Spleen (tissue), 11 donors: Measurements from ENCODE around the gene TMEM196. TPM values are rescaled to one million over a fixed set of nuclear protein-coding genes. Genes with fewer than 3 reads are reported as not detected.

Source experiments
- DNase-seq: peaks from one replicate; pipeline ENCODE4 v3.0.0-alpha.2; 2020
- H3K27ac ChIP-seq, 8 donors: fragments of 200-600 bp; sonication (generic) in 7 of 8; 1 replicate in 4 of 8; 2 replicates in 4 of 8; pipeline versions ENCODE4 v1.5.0 to v1.8.0; 2016 to 2021; ENCODE audit warnings: inconsistent platforms in 4 of 8, mild to moderate bottlenecking in 4 of 8, moderate library complexity in 1 of 8
- H3K27me3 ChIP-seq, 7 donors: fragments of 200-600 bp; sonication (generic) in 6 of 7; replicated peaks in 1 of 7; 1 replicate in 4 of 7; 2 replicates in 3 of 7; pipeline versions ENCODE4 v1.5.0 to v1.8.0; 2016 to 2021; ENCODE audit warnings: inconsistent platforms in 3 of 7, mild to moderate bottlenecking in 1 of 7
- H3K36me3 ChIP-seq, 6 donors: fragments of 200-600 bp; sonication (generic) in 5 of 6; 1 replicate in 4 of 6; 2 replicates in 2 of 6; pipeline versions ENCODE4 v1.5.0 to v1.8.0; 2016 to 2021; ENCODE audit warnings: inconsistent platforms in 2 of 6
- H3K4me1 ChIP-seq, 6 donors: fragments of 200-600 bp; sonication (generic) in 5 of 6; 1 replicate in 3 of 6; 2 replicates in 3 of 6; pipeline versions ENCODE4 v1.5.0 to v1.8.0; 2016 to 2021; ENCODE audit warnings: inconsistent platforms in 3 of 6
- H3K4me3 ChIP-seq, 8 donors: fragments of 200-600 bp; sonication (generic) in 7 of 8; 1 replicate in 4 of 8; 2 replicates in 4 of 8; pipeline versions ENCODE4 v1.5.0 to v1.8.0; 2016 to 2021; ENCODE audit warnings: inconsistent platforms in 4 of 8, mild to moderate bottlenecking in 4 of 8, moderate library complexity in 2 of 8
- H3K9me3 ChIP-seq, 8 donors: fragments of 200-600 bp; sonication (generic) in 7 of 8; 1 replicate in 4 of 8; 2 replicates in 4 of 8; pipeline versions ENCODE4 v1.5.0 to v1.8.0; 2016 to 2021; ENCODE audit warnings: inconsistent platforms in 4 of 8
- POLR2A ChIP-seq, 3 donors: fragments of 450-650 bp; IDR thresholded peaks; one replicate each; pipeline ENCODE4 v1.5.1; 2017; ENCODE audit warnings: antibody characterized with exemption in 3 of 3, mild to moderate bottlenecking in 1 of 3
- POLR2AphosphoS5 ChIP-seq, 3 donors: sonication (generic); formaldehyde crosslinking; IDR thresholded peaks; one replicate each; pipeline ENCODE4 v1.5.1; 2017; ENCODE audit warnings: antibody characterized with exemption in 3 of 3
- WGBS, 5 donors: extraction: QIAGEN DNeasy Blood & Tissue Kit in 3 of 5; methylation state at CpG; one replicate each; pipeline versions ENCODE4 v1.1.5 to v1.1.7; 2013 to 2018; 5-methylcytosine and 5-hydroxymethylcytosine counted together
- intact Hi-C: fragments of 100-400 bp; cut with DNase I; formaldehyde crosslinking; loops from one replicate; pipeline ENCODE4 v1.15.0; 2023; ENCODE audit warnings: low total_unique reads
- polyA plus RNA-seq, 3 donors: library from polyadenylated mRNA; stranded (reverse); fragments of 200-250 nt; gene quantifications; one replicate each; pipeline ENCODE4 v1.2.1, GENCODE V29; 2013
- total RNA-seq, 7 donors: library from RNA; depleted of rRNA in 3 of 7; stranded (reverse); fragments of >200 nt in 3 of 7; fragmentation: NEBNext Ultra II Directional in 4 of 7; extraction: Animal tissue kit (Norgen Biotek cat#: 25700) in 4 of 7; gene quantifications; one replicate each; pipeline versions ENCODE4 v1.1.0 to v1.2.1, GENCODE V29; 2016 to 2021
- TF ChIP-seq, protein P1 (sequence below), 11 experiments: fragments of 200-600 bp in 7 of 11; fragments of 450-650 bp in 4 of 11; sonication (generic) in 4 of 11; IDR thresholded peaks in 8 of 11; conservative IDR thresholded peaks in 3 of 11; 1 replicate in 7 of 11; 2 replicates in 4 of 11; pipeline versions ENCODE4 v1.4.0 to v1.8.0; 2016 to 2021; ENCODE audit warnings: antibody characterized with exemption in 11 of 11, inconsistent platforms in 4 of 11, mild to moderate bottlenecking in 1 of 11
- donor health status: healthy with polysubstance abuse.
- donor health status: DM: no; HTN: no; CAD: no; lungs with moderate emphysema.
- donor health status: DM: no; HTN: no; CAD: no.
- donor health status: Bipolar disorder and iron deficiency.
- donor health status: healthy.
- donor health status: DM: no; HTN: no; CAD: no.
- donor health status: DM: yes; HTN: yes; CAD: no.

Gene TMEM196
- total and polyA plus RNA-seq, 10 donors, result 0.08 TPM; not detected in 9

DNA sequence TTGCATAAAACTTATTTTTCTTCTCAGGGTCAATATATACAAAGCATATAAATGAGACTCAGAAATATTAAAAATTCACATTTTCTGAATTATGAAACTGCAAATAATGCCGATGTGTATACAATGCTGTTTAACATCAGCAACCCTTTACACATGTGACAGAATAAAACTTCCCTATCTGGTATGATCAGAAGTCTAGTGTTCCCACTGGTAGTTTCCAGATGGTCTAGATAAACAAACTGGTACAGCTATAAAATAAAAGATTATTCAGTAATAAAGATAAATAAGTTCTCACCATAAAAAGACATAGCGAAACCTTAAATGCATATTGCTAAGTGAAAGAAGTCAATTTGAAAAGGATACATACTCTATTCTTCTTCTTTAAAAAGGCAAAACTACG is 72.5 kb downstream of the TMEM196 start:
- no peak for DNase-seq
- Histone ChIP-seq H3K9me3 (no peaks in the 10 kb centered on the region), H3K4me3 (no peak overlapping the region), H3K27ac (no peak overlapping the region), H3K27me3 (no peaks in the 10 kb centered on the region), H3K36me3 (peaks cover 0 to 89% (median 29%) of the 10 kb centered on the region in 6 donors), H3K4me1 (peaks cover 0 to 10% (median under 1%) of the 10 kb centered on the region in 6 donors)
- no peak for TF ChIP-seq POLR2AphosphoS5 (IDR thresholded peaks at IDR 0.05)
- TF ChIP-seq, protein P1, sequence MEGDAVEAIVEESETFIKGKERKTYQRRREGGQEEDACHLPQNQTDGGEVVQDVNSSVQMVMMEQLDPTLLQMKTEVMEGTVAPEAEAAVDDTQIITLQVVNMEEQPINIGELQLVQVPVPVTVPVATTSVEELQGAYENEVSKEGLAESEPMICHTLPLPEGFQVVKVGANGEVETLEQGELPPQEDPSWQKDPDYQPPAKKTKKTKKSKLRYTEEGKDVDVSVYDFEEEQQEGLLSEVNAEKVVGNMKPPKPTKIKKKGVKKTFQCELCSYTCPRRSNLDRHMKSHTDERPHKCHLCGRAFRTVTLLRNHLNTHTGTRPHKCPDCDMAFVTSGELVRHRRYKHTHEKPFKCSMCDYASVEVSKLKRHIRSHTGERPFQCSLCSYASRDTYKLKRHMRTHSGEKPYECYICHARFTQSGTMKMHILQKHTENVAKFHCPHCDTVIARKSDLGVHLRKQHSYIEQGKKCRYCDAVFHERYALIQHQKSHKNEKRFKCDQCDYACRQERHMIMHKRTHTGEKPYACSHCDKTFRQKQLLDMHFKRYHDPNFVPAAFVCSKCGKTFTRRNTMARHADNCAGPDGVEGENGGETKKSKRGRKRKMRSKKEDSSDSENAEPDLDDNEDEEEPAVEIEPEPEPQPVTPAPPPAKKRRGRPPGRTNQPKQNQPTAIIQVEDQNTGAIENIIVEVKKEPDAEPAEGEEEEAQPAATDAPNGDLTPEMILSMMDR (IDR thresholded peaks at IDR 0.05 in 8 of 11, conservative IDR thresholded peaks at IDR 0.05 in 3 of 11), result no peak
- TF ChIP-seq POLR2A (IDR thresholded peaks at IDR 0.05), result no peak
- 93 to 96% (median 96%) methylated on average over 3 of the region's 3 CpGs for WGBS, 5 donors
- intact Hi-C loops, result no loop called here

DNA sequence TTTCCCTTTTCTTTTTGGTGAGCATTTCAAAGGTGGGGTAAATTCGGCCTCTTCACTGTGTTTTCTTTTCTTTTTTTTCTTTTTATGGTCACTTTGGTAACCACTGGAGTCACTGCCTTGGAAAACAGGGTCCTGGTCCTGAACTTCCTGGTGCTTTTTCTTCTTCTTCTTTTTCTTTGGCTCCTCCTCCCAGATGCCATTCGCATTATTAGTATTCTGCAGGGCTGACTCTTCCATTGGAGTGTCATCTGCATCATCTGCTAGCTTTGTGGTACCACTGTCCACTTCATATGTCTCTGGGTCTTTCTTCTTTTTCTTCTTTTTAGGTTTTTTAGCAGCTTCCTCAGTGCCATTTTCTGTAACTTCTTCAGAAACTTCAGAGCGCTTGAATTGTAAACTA is 75.1 kb downstream of the TMEM196 start:
- Histone ChIP-seq H3K4me3 (no peak overlapping the region), H3K27ac (no peak overlapping the region), H3K27me3 (no peaks in the 10 kb centered on the region), H3K9me3 (no peaks in the 10 kb centered on the region), H3K36me3 (peaks cover 0 to 78% (median 28%) of the 10 kb centered on the region in 6 donors), H3K4me1 (no peaks in the 10 kb centered on the region)
- intact Hi-C loops, result no loop called here
- TF ChIP-seq, protein P1 (IDR thresholded peaks at IDR 0.05 in 8 of 11, conservative IDR thresholded peaks at IDR 0.05 in 3 of 11), result no peak
- no peak for TF ChIP-seq POLR2AphosphoS5 (IDR thresholded peaks at IDR 0.05)
- no peak for TF ChIP-seq POLR2A (IDR thresholded peaks at IDR 0.05)
- 87 to 98% (median 93%) methylated on average over 3 of the region's 3 CpGs for WGBS, 5 donors
- DNase-seq, result no peak

DNA sequence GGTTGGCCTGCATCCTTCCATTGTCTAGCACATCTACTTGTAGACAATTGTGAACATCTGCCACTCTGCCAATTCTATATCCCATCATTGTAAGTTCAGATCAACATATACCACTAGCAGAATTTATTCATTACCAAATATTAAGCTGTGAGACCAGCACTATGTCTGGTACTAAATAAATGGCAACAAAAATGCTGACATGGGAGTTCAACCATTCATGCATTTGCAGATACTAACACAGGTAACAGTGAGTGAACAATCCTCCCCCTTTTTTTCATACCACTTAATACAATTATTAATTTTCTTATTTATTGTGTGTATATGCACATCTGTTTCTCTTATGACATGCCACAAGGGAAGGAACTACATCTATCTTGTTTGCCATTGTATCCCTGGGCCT is 76.5 kb downstream of the TMEM196 start:
- no peak overlapping the region for H3K4me3 ChIP-seq
- no peaks in the 10 kb centered on the region for H3K27me3 ChIP-seq
- intact Hi-C loops, result no loop called here
- TF ChIP-seq POLR2A (IDR thresholded peaks at IDR 0.05) (no peak), POLR2AphosphoS5 (IDR thresholded peaks at IDR 0.05) (no peak)
- TF ChIP-seq, protein P1 (IDR thresholded peaks at IDR 0.05 in 8 of 11, conservative IDR thresholded peaks at IDR 0.05 in 3 of 11), result no peak
- no peaks in the 10 kb centered on the region for H3K4me1 ChIP-seq
- peaks cover 0 to 6% (median 0%) of the 10 kb centered on the region in 8 donors for H3K9me3 ChIP-seq
- H3K36me3 ChIP-seq, result peaks cover 0 to 64% (median 24%) of the 10 kb centered on the region in 6 donors
- H3K27ac ChIP-seq, result no peak overlapping the region
- DNase-seq, result no peak

DNA sequence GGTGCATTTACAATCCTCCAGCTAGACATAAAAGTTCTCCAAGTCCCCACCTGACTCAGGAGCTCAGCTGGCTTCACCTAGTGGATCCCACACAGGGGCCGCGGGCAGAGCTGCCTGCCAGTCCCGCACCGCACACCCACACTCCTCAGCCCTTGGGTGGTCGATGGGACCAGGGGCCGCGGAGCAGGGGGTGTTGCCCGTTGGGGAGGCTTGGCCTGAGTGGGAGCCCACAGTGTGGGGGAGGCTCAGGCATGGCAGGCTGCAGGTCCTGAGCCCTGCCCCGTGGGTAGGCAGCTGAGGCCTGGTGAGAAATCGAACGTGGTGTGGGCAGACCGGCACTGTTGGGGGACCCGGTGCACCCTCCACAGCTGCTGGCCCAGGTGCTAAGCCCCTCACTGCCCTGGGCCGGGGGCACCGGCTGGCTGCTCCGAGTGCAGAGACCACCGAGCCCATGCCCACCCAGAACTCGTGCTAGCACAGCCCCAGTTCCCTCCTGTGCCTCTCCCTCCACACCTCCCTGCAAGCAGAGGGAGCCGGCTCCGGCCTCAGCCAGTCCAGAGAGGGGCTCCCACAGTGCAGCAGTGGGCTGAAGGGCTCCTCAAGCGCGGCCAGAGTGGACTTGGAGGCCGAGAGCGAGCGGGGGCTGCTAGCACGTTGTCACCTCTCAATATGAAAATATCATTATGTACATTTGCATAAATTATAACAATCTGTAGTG is 81.1 kb downstream of the TMEM196 start:
- Histone ChIP-seq H3K9me3 (peaks cover 0 to 10% (median 0%) of the 10 kb centered on the region in 8 donors), H3K27me3 (no peaks in the 10 kb centered on the region), H3K4me1 (no peaks in the 10 kb centered on the region), H3K4me3 (no peak overlapping the region), H3K36me3 (peaks cover 0 to 17% (median 4%) of the 10 kb centered on the region in 6 donors), H3K27ac (no peak overlapping the region)
- 93 to 98% (median 96%) methylated on average over 22 to 26 of the region's 26 CpGs for WGBS, 5 donors
- DNase-seq, result peak; percentile 71
- intact Hi-C loops, result no loop called here
- TF ChIP-seq, protein P1 (IDR thresholded peaks at IDR 0.05 in 8 of 11, conservative IDR thresholded peaks at IDR 0.05 in 3 of 11), result no peak
- peak in 1 of 3 donors; percentile 4 for TF ChIP-seq POLR2AphosphoS5 (IDR thresholded peaks at IDR 0.05)
